Right lobe of liver (tissue), 4 donors: ENCODE data around the gene FAM240B.

Experiments used
- POLR2A ChIP-seq: fragments of 450-650 bp; IDR thresholded peaks from one replicate; pipeline ENCODE4 v1.6.1; 2017; ENCODE audit warnings: antibody characterized with exemption, mild to moderate bottlenecking
- TF ChIP-seq, protein P1 (sequence below), 4 donors: fragments of 200-600 bp in 3 of 4; fragments of 450-650 bp in 1 of 4; IDR thresholded peaks; one replicate each; pipeline versions ENCODE4 v1.5.1 to v1.8.0; 2016 to 2022; ENCODE audit warnings: antibody characterized with exemption in 4 of 4, mild to moderate bottlenecking in 2 of 4
- donor health status: DM: no; HTN: no; CAD: no.
- donor health status: DM: no; HTN: no; CAD: no.
- donor health status: DM: no; HTN: yes; CAD: no.

DNA sequence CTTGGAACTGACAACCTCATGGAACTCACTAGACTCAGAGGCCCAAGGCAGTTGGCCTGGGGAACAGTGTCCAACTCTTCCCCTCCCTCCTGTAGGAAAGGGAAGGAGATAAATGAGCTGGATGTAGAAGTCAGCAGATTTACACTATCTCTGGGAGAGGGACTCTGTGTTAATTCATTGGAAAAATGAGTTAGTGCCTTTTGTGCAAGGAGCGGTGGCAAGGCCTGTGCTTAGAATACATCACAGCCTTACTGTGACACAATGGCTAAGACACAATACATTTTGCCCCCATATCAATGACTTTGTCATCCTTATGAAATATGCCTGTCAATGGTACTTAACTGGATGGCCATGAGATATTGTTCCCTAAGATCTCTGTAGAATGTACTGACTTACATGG is 28.0 kb upstream of the FAM240B start:
- TF ChIP-seq, protein P1, sequence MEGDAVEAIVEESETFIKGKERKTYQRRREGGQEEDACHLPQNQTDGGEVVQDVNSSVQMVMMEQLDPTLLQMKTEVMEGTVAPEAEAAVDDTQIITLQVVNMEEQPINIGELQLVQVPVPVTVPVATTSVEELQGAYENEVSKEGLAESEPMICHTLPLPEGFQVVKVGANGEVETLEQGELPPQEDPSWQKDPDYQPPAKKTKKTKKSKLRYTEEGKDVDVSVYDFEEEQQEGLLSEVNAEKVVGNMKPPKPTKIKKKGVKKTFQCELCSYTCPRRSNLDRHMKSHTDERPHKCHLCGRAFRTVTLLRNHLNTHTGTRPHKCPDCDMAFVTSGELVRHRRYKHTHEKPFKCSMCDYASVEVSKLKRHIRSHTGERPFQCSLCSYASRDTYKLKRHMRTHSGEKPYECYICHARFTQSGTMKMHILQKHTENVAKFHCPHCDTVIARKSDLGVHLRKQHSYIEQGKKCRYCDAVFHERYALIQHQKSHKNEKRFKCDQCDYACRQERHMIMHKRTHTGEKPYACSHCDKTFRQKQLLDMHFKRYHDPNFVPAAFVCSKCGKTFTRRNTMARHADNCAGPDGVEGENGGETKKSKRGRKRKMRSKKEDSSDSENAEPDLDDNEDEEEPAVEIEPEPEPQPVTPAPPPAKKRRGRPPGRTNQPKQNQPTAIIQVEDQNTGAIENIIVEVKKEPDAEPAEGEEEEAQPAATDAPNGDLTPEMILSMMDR (IDR thresholded peaks at IDR 0.05) = no peak
- TF ChIP-seq POLR2A = no peak
